Stimulated activated CD4-positive, alpha-beta T cell treated with anti-CD3 and anti-CD28 coated beads, Interleukin-15, amount 100 ng/mL, for 48 hours (primary cell): ENCODE data around the gene KCTD14.
"Not testable (repeated sequence)": the region's sequence is repeated elsewhere in the genome, so short reads cannot be mapped to it uniquely, and the experiment has no call there.

Experiments
- DNase-seq, 2 donors: peaks; one replicate each; pipeline ENCODE4 v3.0.0-alpha.2; 2020; ENCODE audit warnings: low read depth in 2 of 2

The KCTD14 gene

GRCh38 chr11:78046486-78046854, 23.4 kb upstream of the KCTD14 start:
- no peak for DNase-seq

GRCh38 chr11:78045851-78046485, 22.9 kb upstream of the KCTD14 start:
- peak; percentile 53 to 68 for DNase-seq

GRCh38 chr11:78044706-78045105, 21.6 kb upstream of the KCTD14 start:
- no peak for DNase-seq

GRCh38 chr11:78041843-78042440, 18.9 kb upstream of the KCTD14 start:
- DNase-seq, result no peak

GRCh38 chr11:78041380-78041719, 18.3 kb upstream of the KCTD14 start:
- DNase-seq, result not testable (repeated sequence)

- no peak for DNase-seq
These were observed 17.8 kb upstream of the KCTD14 start for GRCh38 chr11:78040691-78041379.

- DNase-seq, result peak in 1 of 2 donors; percentile 14
These were observed 17.0 kb upstream of the KCTD14 start for GRCh38 chr11:78039919-78040671.

- DNase-seq, result no peak
These were observed 16.4 kb upstream of the KCTD14 start for GRCh38 chr11:78039391-78039918.

GRCh38 chr11:78038697-78039313, 15.7 kb upstream of the KCTD14 start:
- no peak for DNase-seq

- no peak for DNase-seq
These were observed 14.9 kb upstream of the KCTD14 start for GRCh38 chr11:78037825-78038620.

- DNase-seq, result no peak
These were observed 14.0 kb upstream of the KCTD14 start for GRCh38 chr11:78037056-78037455.

- DNase-seq, result no peak
These were observed 13.2 kb upstream of the KCTD14 start for GRCh38 chr11:78036313-78036712.

GRCh38 chr11:78034623-78035022, 11.5 kb upstream of the KCTD14 start:
- no peak for DNase-seq

- no peak for DNase-seq
These were observed 10.0 kb upstream of the KCTD14 start for GRCh38 chr11:78033040-78033439.

- no peak for DNase-seq
These were observed 9.0 kb upstream of the KCTD14 start for GRCh38 chr11:78032090-78032489.

GRCh38 chr11:78031629-78032028, 8.6 kb upstream of the KCTD14 start:
- DNase-seq, result no peak

GRCh38 chr11:78030429-78031325, 7.6 kb upstream of the KCTD14 start:
- no peak for DNase-seq

GRCh38 chr11:78028423-78028822, 5.3 kb upstream of the KCTD14 start:
- DNase-seq, result not testable (repeated sequence)

- no peak for DNase-seq
These were observed 4.7 kb upstream of the KCTD14 start for GRCh38 chr11:78027759-78028158.

- no peak for DNase-seq
These were observed 2.3 kb upstream of the KCTD14 start for GRCh38 chr11:78025378-78025777.
